Spleen (tissue), 7 donors: ENCODE data around the gene NDE1.

Source experiments
- POLR2A ChIP-seq, 3 donors: fragments of 450-650 bp; IDR thresholded peaks; one replicate each; pipeline ENCODE4 v1.5.1; 2017; ENCODE audit warnings: antibody characterized with exemption in 3 of 3, mild to moderate bottlenecking in 1 of 3
- TF ChIP-seq, protein P1 (sequence below), 11 experiments: fragments of 200-600 bp in 7 of 11; fragments of 450-650 bp in 4 of 11; sonication (generic) in 4 of 11; IDR thresholded peaks in 8 of 11; conservative IDR thresholded peaks in 3 of 11; 1 replicate in 7 of 11; 2 replicates in 4 of 11; pipeline versions ENCODE4 v1.4.0 to v1.8.0; 2016 to 2021; ENCODE audit warnings: antibody characterized with exemption in 11 of 11, inconsistent platforms in 4 of 11, mild to moderate bottlenecking in 1 of 11
- donor health status: DM: no; HTN: no; CAD: no; lungs with moderate emphysema.
- donor health status: DM: no; HTN: no; CAD: no.
- donor health status: DM: no; HTN: no; CAD: no.

- TF ChIP-seq, protein P1, sequence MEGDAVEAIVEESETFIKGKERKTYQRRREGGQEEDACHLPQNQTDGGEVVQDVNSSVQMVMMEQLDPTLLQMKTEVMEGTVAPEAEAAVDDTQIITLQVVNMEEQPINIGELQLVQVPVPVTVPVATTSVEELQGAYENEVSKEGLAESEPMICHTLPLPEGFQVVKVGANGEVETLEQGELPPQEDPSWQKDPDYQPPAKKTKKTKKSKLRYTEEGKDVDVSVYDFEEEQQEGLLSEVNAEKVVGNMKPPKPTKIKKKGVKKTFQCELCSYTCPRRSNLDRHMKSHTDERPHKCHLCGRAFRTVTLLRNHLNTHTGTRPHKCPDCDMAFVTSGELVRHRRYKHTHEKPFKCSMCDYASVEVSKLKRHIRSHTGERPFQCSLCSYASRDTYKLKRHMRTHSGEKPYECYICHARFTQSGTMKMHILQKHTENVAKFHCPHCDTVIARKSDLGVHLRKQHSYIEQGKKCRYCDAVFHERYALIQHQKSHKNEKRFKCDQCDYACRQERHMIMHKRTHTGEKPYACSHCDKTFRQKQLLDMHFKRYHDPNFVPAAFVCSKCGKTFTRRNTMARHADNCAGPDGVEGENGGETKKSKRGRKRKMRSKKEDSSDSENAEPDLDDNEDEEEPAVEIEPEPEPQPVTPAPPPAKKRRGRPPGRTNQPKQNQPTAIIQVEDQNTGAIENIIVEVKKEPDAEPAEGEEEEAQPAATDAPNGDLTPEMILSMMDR (IDR thresholded peaks at IDR 0.05 in 8 of 11, conservative IDR thresholded peaks at IDR 0.05 in 3 of 11), result peak; percentile 59 to 90 (median 80)
- no peak for TF ChIP-seq POLR2A (IDR thresholded peaks at IDR 0.05)
These were observed 54.5 kb downstream of the NDE1 start for GRCh38 chr16:15704545-15704987.
